ENCODE results near the gene CERS6. TPM values are rescaled to one million over a fixed set of nuclear protein-coding genes. Genes with fewer than 3 reads are reported as not detected.
"Not testable (repeated sequence)": the region's sequence is repeated elsewhere in the genome, so short reads cannot be mapped to it uniquely, and the experiment has no call there.

The CERS6 gene
- total RNA-seq, 2 experiments from 2014 or later = 8.9 to 9.2 TPM

DNA sequence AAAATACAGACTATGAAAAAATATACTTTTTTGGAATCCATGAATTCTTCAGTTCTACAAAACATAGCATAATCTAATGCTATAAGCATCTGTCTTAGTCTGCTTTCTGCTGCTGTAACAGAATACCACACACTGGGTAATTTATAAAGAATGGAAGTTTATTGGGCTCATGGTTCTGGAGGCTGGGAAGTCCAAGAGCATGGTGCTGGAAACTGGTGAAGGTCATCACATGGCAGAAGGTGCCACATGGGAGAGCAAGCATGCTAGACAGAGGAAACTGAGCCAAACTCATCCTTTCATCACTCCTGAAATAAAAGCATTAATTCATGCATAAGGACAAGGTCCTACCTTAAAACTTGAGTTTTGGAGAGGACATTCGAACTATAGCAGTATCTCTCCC, 319.8 kb downstream of the CERS6 start:
- H3K4me1 Mint-ChIP-seq (ENCODE audit: low read depth) = no peaks in the 10 kb centered on the region
- no peak overlapping the region for H3K27ac Mint-ChIP-seq
- H3K27me3 Mint-ChIP-seq = no peaks in the 10 kb centered on the region
- POLR2A ChIA-PET = no interaction called here
- H3K9me3 Mint-ChIP-seq = peaks cover 9% of the 10 kb centered on the region
- intact Hi-C loops (cut with micrococcal nuclease) = no loop called here
- peaks cover 5% of the 10 kb centered on the region for H3K36me3 Mint-ChIP-seq
- CTCF ChIA-PET = interaction anchor here (1.2 to 3.1 kb wide), 2 partner anchors 145 kb away, joined by 4 to 12 read pairs; no protein-coding TSS in a partner anchor
- DNase-seq = no peak
- no peak overlapping the region for H3K4me3 Mint-ChIP-seq

DNA sequence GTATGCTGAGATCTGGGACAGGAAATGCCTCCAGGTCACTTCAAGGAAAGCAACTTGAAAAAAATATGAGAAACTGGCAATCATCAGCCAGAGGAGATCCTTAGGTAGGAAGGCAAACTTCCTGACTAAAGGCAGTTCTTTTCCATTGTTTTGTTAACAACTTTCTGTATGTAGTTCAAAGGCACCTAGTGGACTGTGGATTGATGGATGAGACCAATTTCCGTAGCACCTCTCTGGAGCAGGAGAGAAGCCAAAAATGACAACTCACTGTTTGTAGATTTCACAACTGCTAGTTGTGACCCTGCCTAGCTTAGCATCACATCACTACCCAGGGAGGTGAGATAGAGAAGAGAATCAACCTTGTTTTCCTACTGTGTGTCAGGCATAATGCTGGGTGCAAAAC, 324.6 kb downstream of the CERS6 start:
- POLR2A ChIA-PET = no interaction called here
- no peak for DNase-seq
- Mint-ChIP-seq H3K36me3 (peaks cover 2% of the 10 kb centered on the region), H3K27ac (no peak overlapping the region), H3K4me1 (ENCODE audit: low read depth) (no peaks in the 10 kb centered on the region), H3K4me3 (no peak overlapping the region), H3K9me3 (peaks cover 6% of the 10 kb centered on the region), H3K27me3 (no peaks in the 10 kb centered on the region)
- CTCF ChIA-PET = no interaction called here
- intact Hi-C loops (cut with micrococcal nuclease) = no loop called here

DNA sequence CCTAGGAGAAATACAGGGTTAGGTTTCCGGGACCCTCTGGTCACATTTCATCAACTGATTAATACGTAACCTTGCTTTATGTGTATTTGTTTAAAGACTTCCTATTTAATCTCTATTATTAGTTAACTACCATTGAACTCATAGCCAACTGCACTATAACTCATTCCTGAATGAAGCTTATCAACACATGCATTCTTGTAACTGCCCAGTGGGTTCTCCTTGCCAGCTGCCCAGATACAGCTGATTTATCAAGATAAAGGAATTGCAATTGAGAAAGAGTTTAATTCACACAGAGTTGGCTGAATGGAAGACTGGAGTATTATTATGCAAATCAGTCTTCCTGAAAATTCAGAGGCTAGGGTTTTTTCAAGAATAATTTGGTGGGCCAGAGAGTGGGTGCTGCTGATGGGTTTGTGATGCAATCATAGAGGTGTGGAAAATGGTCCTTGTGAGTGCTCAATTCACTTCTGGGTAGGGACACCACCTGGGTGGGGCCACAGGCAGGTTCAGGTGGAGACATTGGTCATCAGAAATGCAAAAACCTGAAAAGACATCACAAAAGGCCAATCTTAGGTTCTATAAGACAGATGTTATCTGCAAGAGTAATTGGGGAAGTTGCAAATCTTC, 325.2 kb downstream of the CERS6 start:
- intact Hi-C loops (cut with micrococcal nuclease) = no loop called here
- H3K27me3 Mint-ChIP-seq = no peaks in the 10 kb centered on the region
- POLR2A ChIA-PET = no interaction called here
- CTCF ChIA-PET = interaction anchor here (1.0 kb wide), 1 partner anchor 435 kb away, joined by 3 read pairs; no protein-coding TSS in a partner anchor
- H3K4me3 Mint-ChIP-seq = no peak overlapping the region
- H3K27ac Mint-ChIP-seq = no peak overlapping the region
- no peaks in the 10 kb centered on the region for H3K9me3 Mint-ChIP-seq
- no peaks in the 10 kb centered on the region for H3K36me3 Mint-ChIP-seq
- no peaks in the 10 kb centered on the region for H3K4me1 Mint-ChIP-seq (ENCODE audit: low read depth)
- DNase-seq = no peak

DNA sequence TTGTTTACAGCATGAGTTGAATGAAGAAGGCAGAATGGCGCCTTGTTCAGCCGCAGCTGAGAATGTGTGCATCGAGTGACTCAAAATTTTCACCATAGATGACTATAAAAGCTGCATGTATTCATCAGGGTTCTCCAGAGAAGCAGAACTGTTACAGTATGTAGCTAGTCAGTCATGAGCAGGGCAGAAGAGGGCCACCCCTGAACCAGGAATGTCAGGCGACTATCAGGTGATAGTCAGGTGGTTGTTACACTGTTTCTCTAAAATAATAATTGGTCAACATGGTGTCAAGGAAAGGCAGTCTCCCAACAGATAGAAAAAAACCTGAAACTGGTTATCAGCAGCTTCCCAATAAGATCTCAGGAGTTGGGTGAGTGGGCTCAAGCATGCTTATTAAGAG, 326.2 kb downstream of the CERS6 start:
- Mint-ChIP-seq H3K4me3 (no peak overlapping the region), H3K9me3 (no peaks in the 10 kb centered on the region), H3K27me3 (no peaks in the 10 kb centered on the region), H3K4me1 (ENCODE audit: low read depth) (no peaks in the 10 kb centered on the region), H3K36me3 (no peaks in the 10 kb centered on the region), H3K27ac (no peak overlapping the region)
- CTCF ChIA-PET = interaction anchor here (1.0 kb wide), 1 partner anchor 436 kb away, joined by 3 read pairs; no protein-coding TSS in a partner anchor
- intact Hi-C loops (cut with micrococcal nuclease) = no loop called here
- DNase-seq = no peak
- POLR2A ChIA-PET = no interaction called here

DNA sequence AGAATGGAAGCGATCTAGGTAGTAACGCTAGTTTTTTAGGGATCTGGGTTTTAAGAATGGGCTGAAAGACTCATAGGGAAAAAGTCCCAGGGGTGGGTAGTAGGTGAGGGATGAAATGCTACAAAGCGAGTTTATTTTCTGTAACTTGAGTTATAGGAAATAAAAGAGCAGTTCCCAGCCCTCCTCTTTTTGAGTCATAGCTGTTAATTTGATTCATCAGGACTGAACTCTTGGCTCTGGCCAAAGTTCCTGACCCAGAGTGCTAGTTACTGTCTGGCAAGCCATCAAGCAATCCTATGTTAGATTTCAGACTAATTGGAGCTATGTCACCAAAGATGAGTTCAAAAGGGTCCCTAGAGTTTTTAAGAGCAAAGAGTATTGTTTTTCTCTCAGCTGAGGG, 328.9 kb downstream of the CERS6 start:
- Mint-ChIP-seq H3K4me3 (no peak overlapping the region), H3K9me3 (no peaks in the 10 kb centered on the region), H3K27me3 (no peaks in the 10 kb centered on the region), H3K4me1 (ENCODE audit: low read depth) (no peaks in the 10 kb centered on the region), H3K36me3 (no peaks in the 10 kb centered on the region), H3K27ac (no peak overlapping the region)
- CTCF ChIA-PET = interaction anchor here (0.9 kb wide), 1 partner anchor 136 kb away, joined by 3 read pairs; no protein-coding TSS in a partner anchor
- intact Hi-C loops (cut with micrococcal nuclease) = no loop called here
- POLR2A ChIA-PET = no interaction called here
- DNase-seq = no peak

DNA sequence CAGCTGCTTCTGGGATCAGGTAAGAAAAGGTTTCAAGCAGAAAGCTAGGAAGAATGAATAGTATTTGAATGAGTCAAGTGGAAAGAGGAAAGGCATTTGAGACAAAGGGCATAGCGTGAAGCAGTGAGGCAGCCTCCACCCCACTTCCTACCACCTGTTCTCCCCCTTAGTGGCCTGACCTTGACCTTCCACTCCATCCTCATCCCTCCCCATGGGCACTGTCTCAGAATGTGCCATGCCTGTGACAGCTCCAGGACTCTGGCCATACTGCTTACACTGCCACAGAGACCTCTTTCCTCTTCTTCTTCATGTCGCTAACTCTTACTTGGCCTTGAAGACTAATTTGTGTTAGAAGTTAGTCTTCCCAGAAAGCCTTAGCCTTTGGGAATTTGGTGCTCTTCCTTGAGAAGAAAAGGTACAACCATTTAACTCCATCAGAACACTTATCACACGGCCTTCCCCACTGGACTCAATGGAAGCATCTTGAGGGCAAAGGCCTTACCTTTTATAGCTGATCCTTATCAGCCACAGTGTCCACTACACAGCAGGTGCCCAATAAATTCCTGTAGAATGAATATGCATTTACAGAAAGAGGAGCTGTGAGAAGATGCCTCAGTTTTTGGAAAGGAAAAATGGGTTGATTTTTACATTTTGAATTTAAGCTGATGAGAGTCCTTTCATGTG, 331.2 kb downstream of the CERS6 start:
- Mint-ChIP-seq H3K27ac (no peak overlapping the region), H3K4me3 (no peak overlapping the region), H3K4me1 (ENCODE audit: low read depth) (no peaks in the 10 kb centered on the region), H3K36me3 (no peaks in the 10 kb centered on the region), H3K9me3 (no peaks in the 10 kb centered on the region), H3K27me3 (no peaks in the 10 kb centered on the region)
- no peak for DNase-seq
- POLR2A ChIA-PET = no interaction called here
- intact Hi-C loops (cut with micrococcal nuclease) = no loop called here
- CTCF ChIA-PET = interaction anchor here (0.5 to 0.7 kb wide), 2 partner anchors 19 to 174 kb away, joined by 3 read pairs; no protein-coding TSS in a partner anchor

DNA sequence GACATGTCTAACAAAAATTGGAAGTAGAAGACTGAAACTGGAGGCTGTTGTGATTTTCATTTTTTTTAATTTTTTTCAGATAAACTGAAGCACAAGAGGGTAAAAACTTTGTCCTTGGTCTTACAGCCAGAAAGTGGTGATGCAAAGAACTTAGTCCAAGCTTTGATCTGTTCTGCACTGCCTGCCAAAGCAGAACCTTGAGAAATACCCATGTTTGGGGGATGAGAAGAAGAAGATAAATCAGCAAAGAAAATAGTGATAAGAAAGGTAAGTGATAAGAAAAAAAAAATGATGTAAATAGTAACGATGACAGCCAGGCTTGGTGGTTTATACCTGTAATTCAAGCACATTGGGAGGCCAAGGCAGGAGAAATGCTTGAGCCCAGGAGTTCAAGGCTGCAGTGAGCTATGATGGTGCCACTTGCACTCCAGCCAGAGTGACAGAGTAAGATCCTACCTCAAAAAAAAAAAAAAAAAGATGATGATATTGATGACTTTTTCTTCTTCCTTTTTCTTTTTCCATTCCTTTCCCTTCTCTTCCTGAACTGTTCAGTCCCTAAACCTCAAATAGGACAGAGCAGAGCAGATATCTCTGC, 331.8 kb downstream of the CERS6 start:
- ChIA-PET CTCF (interaction anchor here (0.7 kb wide), 1 partner anchor 19 kb away, joined by 3 read pairs; no protein-coding TSS in a partner anchor), POLR2A (no interaction called here)
- intact Hi-C loops (cut with micrococcal nuclease) = no loop called here
- H3K4me3 Mint-ChIP-seq = no peak overlapping the region
- H3K27ac Mint-ChIP-seq = no peak overlapping the region
- no peaks in the 10 kb centered on the region for H3K4me1 Mint-ChIP-seq (ENCODE audit: low read depth)
- no peak for DNase-seq
- H3K36me3 Mint-ChIP-seq = no peaks in the 10 kb centered on the region
- H3K27me3 Mint-ChIP-seq = no peaks in the 10 kb centered on the region
- H3K9me3 Mint-ChIP-seq = no peaks in the 10 kb centered on the region

DNA sequence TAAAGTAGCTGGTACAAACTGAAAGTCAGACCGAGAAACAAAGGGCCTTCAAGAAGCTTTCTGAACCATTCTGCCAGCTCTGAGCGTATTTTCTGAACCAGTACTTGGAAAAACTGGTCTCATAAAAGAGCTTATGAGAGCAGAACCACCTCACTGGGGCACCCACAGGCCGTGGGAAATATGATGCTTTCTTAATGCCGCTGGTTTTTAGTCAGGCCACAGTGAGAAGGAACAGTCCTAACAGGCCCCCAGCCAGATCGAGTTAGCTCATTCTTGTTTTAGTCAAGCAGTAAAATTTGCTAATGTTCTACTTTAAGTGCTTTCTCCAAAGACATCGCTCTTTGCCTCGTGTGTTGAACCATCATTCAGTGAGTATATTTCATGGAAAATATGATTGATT, 333.7 kb downstream of the CERS6 start:
- intact Hi-C loops (cut with micrococcal nuclease) = no loop called here
- CTCF ChIA-PET = interaction anchor here (1.1 kb wide), 1 partner anchor 443 kb away, joined by 4 read pairs; no protein-coding TSS in a partner anchor
- DNase-seq = no peak

DNA sequence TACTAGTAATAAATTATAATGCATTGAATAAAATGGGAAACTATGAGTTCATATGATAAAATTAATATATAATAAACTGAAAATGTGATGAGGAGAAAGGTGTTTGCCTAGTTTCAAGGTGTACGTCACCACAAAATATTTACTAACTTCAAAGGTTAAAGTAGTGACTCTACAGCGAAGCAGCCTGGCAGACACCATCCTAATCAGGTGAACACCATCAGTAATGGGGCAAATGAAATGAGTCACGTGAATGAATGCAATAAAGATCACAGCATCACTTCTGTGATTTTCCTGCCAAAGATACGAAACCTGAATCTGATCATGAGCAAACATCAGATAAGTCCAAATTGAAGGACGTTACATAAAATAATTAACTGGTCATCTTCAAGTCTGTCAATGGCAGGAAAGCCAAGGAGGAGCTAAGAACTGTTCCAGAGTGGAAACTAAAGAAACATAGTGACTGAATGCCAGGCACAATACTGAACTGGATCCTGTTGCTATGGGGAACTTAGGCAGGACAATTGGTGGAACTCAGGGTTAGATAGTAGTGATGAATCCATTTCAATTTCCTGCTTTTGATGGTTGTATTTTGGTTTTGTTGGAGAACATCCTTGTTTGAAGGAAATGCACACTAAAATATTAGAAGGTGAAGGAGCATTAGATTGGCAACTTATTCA, 334.3 kb downstream of the CERS6 start:
- no peak overlapping the region for H3K27ac Mint-ChIP-seq
- no peak for DNase-seq
- H3K36me3 Mint-ChIP-seq = no peaks in the 10 kb centered on the region
- no peaks in the 10 kb centered on the region for H3K4me1 Mint-ChIP-seq (ENCODE audit: low read depth)
- no peaks in the 10 kb centered on the region for H3K9me3 Mint-ChIP-seq
- no peaks in the 10 kb centered on the region for H3K27me3 Mint-ChIP-seq
- ChIA-PET CTCF (interaction anchor here (1.1 kb wide), 1 partner anchor 444 kb away, joined by 4 read pairs; no protein-coding TSS in a partner anchor), POLR2A (no interaction called here)
- H3K4me3 Mint-ChIP-seq = no peak overlapping the region
- intact Hi-C loops (cut with micrococcal nuclease) = no loop called here

More for the DNA sequence above, 333.7 kb downstream of the CERS6 start:
- Mint-ChIP-seq H3K36me3 (no peaks in the 10 kb centered on the region), H3K4me3 (no peak overlapping the region), H3K4me1 (ENCODE audit: low read depth) (no peaks in the 10 kb centered on the region), H3K27me3 (no peaks in the 10 kb centered on the region), H3K9me3 (no peaks in the 10 kb centered on the region), H3K27ac (no peak overlapping the region)
- POLR2A ChIA-PET = no interaction called here

DNA sequence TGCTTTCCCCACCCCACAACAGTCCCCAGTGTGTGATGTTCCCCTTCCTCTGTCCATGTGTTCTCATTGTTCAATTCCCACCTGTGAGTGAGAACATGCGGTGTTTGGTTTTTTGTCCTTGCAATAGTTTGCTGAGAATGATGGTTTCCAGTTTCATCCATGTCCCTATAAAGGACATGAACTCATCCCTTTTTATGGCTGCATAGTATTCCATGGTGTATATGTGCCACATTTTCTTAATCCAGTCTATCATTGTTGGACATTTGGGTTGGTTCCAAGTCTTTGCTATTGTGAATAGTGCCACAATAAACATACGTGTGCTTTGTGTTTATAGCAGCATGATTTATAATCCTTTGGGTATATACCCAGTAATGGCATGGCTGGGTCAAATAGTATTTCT, 335.1 kb downstream of the CERS6 start:
- CTCF ChIA-PET, POLR2A ChIA-PET: not testable (repeated sequence)

DNA sequence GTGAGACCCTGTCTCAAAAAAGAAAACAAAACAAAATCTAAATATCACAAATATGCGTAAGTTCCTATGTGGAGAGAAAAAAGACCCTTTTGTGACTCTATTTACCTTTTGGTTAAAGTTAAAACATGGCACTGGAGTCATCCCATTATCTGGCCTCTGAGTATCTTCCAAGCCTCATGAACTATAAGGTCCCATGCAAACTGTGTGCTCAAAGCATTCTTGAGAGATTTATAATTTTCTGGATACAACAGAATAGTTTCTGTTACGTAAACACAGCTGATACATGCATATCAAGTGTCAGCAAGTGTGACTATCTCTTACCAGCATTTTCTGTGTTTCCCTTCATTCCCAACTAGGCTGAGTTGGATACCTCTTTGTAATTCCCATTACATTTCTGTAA, 337.5 kb downstream of the CERS6 start:
- Mint-ChIP-seq H3K4me3 (no peak overlapping the region), H3K27ac (no peak overlapping the region), H3K27me3 (no peaks in the 10 kb centered on the region), H3K36me3 (no peaks in the 10 kb centered on the region), H3K4me1 (ENCODE audit: low read depth) (no peaks in the 10 kb centered on the region), H3K9me3 (no peaks in the 10 kb centered on the region)
- intact Hi-C loops (cut with micrococcal nuclease) = no loop called here
- CTCF ChIA-PET = interaction anchor here (0.8 kb wide), 1 partner anchor 14 kb away, joined by 3 read pairs; no protein-coding TSS in a partner anchor
- no peak for DNase-seq
- POLR2A ChIA-PET = no interaction called here

More for the DNA sequence above, 335.1 kb downstream of the CERS6 start:
- DNase-seq; H3K27me3 Mint-ChIP-seq; H3K27ac Mint-ChIP-seq; H3K9me3 Mint-ChIP-seq; H3K4me1 Mint-ChIP-seq (ENCODE audit: low read depth); H3K36me3 Mint-ChIP-seq; intact Hi-C loops (cut with micrococcal nuclease); H3K4me3 Mint-ChIP-seq: not testable (repeated sequence)

DNA sequence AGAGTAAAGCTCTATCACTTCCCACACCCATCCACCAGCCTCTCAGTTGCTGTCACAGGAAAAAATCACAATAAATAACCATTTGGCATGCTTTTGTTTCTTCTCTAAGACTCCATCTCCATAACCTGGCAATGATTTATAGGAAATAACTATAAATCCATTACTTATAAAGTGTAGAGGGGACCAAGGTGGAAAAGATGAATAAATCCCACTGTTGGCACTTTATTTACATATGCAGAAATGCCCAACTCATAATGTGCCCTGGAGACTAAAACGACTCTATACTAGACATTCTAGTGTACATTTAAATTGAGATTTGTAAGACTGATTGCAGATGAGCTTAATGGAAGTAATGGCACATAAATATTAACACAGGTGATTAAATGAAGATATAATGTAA, 338.9 kb downstream of the CERS6 start:
- H3K4me1 Mint-ChIP-seq (ENCODE audit: low read depth) = no peaks in the 10 kb centered on the region
- POLR2A ChIA-PET = no interaction called here
- no peak overlapping the region for H3K4me3 Mint-ChIP-seq
- H3K9me3 Mint-ChIP-seq = no peaks in the 10 kb centered on the region
- intact Hi-C loops (cut with micrococcal nuclease) = no loop called here
- H3K27me3 Mint-ChIP-seq = no peaks in the 10 kb centered on the region
- no peak overlapping the region for H3K27ac Mint-ChIP-seq
- CTCF ChIA-PET = no interaction called here
- no peaks in the 10 kb centered on the region for H3K36me3 Mint-ChIP-seq
- no peak for DNase-seq
